ENCODE results near the gene SKAP1. TPM values are rescaled to one million over a fixed set of nuclear protein-coding genes. Genes with fewer than 3 reads are reported as not detected.

SKAP1 gene
- total RNA-seq, 1 donor from 2014 or later: 5.1 TPM

DNA sequence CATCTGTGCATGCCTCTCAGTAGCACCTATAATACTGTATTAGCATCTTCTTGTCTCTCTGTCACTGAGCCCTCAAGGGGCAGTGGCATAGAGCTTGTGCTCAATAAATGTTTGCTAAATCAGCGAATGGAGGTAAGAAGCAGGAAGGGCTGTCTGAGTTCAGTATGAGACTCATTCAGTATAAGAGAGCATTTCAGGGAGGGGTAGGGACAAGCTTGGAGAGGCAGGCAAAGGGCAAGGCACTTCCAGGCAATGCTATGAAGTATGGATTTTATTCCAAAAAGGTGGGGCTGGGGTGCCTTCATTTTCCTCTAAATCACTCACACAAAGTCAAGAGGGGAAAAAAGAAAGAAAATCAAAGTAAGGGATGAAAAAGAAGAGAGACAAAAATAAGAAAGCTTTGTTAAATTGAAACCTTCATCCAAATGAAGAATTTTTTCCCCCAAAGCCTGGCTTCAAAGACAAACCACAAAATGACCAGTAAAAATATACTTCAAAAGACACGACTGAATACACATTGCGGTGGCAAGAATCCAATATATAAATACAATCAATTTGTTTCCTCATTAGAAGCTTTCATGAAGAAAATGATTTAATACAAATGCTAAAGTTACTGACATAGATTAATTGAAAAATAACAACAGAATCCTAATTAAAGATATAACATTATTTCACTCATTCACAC is 51.2 kb downstream of the SKAP1 start:
- Histone ChIP-seq H3K36me3 (no peaks in the 10 kb centered on the region), H3K9me3 (no peaks in the 10 kb centered on the region), H3K4me3 (no peak overlapping the region), H3K27me3 (peaks cover 37% of the 10 kb centered on the region), H3K27ac (no peak overlapping the region), H3K4me1 (no peaks in the 10 kb centered on the region)
- TF ChIP-seq, protein P1, sequence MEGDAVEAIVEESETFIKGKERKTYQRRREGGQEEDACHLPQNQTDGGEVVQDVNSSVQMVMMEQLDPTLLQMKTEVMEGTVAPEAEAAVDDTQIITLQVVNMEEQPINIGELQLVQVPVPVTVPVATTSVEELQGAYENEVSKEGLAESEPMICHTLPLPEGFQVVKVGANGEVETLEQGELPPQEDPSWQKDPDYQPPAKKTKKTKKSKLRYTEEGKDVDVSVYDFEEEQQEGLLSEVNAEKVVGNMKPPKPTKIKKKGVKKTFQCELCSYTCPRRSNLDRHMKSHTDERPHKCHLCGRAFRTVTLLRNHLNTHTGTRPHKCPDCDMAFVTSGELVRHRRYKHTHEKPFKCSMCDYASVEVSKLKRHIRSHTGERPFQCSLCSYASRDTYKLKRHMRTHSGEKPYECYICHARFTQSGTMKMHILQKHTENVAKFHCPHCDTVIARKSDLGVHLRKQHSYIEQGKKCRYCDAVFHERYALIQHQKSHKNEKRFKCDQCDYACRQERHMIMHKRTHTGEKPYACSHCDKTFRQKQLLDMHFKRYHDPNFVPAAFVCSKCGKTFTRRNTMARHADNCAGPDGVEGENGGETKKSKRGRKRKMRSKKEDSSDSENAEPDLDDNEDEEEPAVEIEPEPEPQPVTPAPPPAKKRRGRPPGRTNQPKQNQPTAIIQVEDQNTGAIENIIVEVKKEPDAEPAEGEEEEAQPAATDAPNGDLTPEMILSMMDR (IDR thresholded peaks at IDR 0.05): no peak
- DNase-seq: no peak
- no peak for ATAC-seq
- intact Hi-C loops (cut with DNase I): no loop called here

DNA sequence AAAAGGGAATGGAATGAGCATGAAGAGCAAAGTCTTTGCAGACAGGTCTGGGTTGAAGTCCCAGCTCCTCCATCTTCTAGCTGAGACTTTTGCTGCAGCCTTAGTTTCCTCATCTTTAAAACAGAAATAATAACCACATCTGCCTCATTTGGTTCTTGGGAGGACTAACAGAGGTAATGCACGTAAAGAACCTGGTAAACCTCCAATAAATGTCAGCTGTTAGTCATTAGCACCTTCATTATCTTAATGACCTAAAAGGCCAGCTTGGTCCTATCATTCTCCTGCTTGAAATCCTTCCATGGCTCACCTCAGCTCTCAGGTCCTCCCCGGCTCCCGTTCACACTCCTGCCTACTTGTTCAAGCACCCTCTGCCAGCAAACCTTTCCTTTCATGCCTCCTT is 51.8 kb downstream of the SKAP1 start:
- Histone ChIP-seq H3K4me3 (no peak overlapping the region), H3K9me3 (no peaks in the 10 kb centered on the region), H3K27me3 (peaks cover 36% of the 10 kb centered on the region), H3K27ac (no peak overlapping the region), H3K4me1 (no peaks in the 10 kb centered on the region), H3K36me3 (no peaks in the 10 kb centered on the region)
- ATAC-seq: no peak
- TF ChIP-seq, protein P1 (IDR thresholded peaks at IDR 0.05): no peak
- intact Hi-C loops (cut with DNase I): no loop called here
- DNase-seq: no peak

DNA sequence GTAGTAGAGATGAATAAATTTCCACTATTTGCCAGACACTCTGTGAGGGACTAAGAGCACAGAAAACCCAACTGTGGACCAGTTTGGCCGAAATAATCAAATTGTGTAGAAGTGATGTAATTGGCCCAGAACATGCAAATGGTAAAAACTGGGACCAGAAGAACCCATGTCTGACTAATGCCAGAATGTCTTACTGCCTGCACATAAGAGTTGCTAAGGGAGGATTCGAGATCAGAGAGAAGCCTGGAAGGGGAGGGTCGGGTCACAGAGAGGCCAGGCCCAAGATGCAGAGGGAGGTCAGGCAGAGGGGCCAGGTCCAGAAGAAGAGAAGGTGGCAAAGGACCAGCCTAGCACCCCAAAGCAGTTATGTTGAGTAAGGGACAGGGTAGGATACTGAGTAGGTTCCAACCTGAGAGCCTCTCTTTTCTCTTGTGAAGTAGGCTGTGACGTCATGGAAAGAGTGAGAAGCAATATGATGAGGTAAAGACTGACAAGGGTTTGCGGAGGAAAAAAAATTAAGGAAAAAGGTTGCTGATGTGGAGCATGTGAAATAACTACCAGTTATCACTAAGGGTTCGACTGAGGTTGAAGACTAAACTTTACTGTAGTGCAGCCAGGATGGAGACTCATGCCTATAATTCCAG is 53.2 kb downstream of the SKAP1 start:
- no peaks in the 10 kb centered on the region for H3K36me3 ChIP-seq
- no peaks in the 10 kb centered on the region for H3K4me1 ChIP-seq
- peaks cover 31% of the 10 kb centered on the region for H3K27me3 ChIP-seq
- no peak overlapping the region for H3K4me3 ChIP-seq
- ATAC-seq: no peak
- DNase-seq: no peak
- TF ChIP-seq, protein P1 (IDR thresholded peaks at IDR 0.05): no peak
- no peaks in the 10 kb centered on the region for H3K9me3 ChIP-seq
- intact Hi-C loops (cut with DNase I): no loop called here
- H3K27ac ChIP-seq: no peak overlapping the region

DNA sequence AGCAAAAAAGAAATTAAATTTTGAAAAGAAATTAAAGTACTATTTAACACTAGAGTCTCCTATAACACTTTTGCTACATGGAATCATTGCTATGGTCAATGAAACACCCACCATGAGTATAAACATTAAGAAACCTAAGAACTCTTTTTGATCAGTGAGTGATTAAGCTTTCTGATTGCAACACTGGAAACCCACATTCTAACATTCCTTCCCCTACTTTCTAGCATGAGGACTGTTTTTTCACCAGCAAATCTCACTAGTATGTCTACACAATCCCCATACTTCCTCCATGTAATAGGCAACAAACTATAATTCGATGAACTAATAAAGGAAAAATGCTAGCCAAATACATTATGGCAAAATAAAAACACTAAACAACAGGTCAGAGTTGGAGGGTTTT is 54.7 kb downstream of the SKAP1 start:
- no peak for ATAC-seq
- Histone ChIP-seq H3K9me3 (no peaks in the 10 kb centered on the region), H3K4me3 (no peak overlapping the region), H3K4me1 (no peaks in the 10 kb centered on the region), H3K27ac (no peak overlapping the region), H3K36me3 (no peaks in the 10 kb centered on the region), H3K27me3 (peaks cover 26% of the 10 kb centered on the region)
- TF ChIP-seq, protein P1 (IDR thresholded peaks at IDR 0.05): no peak
- no peak for DNase-seq
- intact Hi-C loops (cut with DNase I): no loop called here

DNA sequence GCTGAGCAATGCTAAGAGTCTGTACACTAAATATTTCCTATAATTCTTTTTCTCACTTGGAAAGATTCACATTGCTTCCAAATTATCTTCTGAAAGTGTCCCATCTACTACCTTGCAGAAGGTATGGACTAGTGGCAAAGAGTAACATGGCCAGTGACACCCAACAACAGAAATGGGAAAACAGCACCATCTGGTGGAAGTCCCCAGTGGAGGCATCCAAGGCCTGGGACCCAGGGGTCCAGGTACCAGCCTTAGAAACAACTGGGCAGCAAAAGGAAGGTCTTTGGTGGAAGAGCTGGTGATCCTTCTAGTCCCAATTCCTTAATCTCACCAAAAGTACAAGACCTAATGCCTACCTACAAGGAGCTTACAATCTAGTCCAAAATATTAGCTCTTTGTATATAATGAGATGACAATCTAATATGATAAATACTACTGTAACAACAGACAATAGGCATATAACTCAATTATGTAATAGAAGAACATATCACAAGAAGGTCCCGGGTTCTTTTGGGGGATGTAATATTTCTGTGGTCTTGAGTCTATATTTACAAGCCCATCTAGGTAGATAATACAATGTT is 55.3 kb downstream of the SKAP1 start:
- DNase-seq (no peak), ATAC-seq (peak; percentile 85)
- no peak overlapping the region for H3K4me3 ChIP-seq
- peaks cover 22% of the 10 kb centered on the region for H3K27me3 ChIP-seq
- H3K9me3 ChIP-seq: no peaks in the 10 kb centered on the region
- no peaks in the 10 kb centered on the region for H3K36me3 ChIP-seq
- no peak overlapping the region for H3K27ac ChIP-seq
- intact Hi-C loops (cut with DNase I): no loop called here
- TF ChIP-seq, protein P1 (IDR thresholded peaks at IDR 0.05): peak; percentile 57
- H3K4me1 ChIP-seq: no peaks in the 10 kb centered on the region
